IMR-90 (cell line): ENCODE data around the gene ELL. TPM values are rescaled to one million over a fixed set of nuclear protein-coding genes. Genes with fewer than 3 reads are reported as not detected.
"Not testable (repeated sequence)": the region's sequence is repeated elsewhere in the genome, so short reads cannot be mapped to it uniquely, and the experiment has no call there.

Source experiments
- ATAC-seq: fragments of 200-7000 bp; cut with Tn5 transposase; 2 replicates; pipeline ENCODE4 v1.9.1; 2020; ENCODE audit warnings: low read depth, mild to moderate bottlenecking, moderate library complexity
- BruUV-seq: library from RNA; stranded (reverse); fragments of 400-500 nt; replicated peaks from 2 replicates; lab custom pipeline; 2021; lab: Mats Ljungman, UMichigan
- CTCF ChIA-PET: fragments of 300-600 bp; formaldehyde crosslinking; extraction: SDS; loops from one replicate; lab custom pipeline; 2021; ENCODE audit warnings: antibody characterized with exemption; lab: Yijun Ruan, JAX
- POLR2A ChIA-PET: fragments of 300-600 bp; sonication (Branson Sonifier 250); formaldehyde crosslinking; loops from one replicate; lab custom pipeline; 2022; ENCODE audit warnings: antibody characterized with exemption; ENCODE audit not compliant: unreplicated experiment; lab: Charles Lee
- DNase-seq: peaks from one replicate; pipeline ENCODE4 v3.0.0; 2013
- H2AFZ ChIP-seq: replicated peaks from 2 replicates; pipeline ENCODE3; 2013; ENCODE audit warnings: low read length, mild to moderate bottlenecking; ENCODE audit not compliant: poor library complexity
- H2AK5ac ChIP-seq: 2 replicates; pipeline ENCODE4 v1.6.1; 2013; ENCODE audit warnings: low read depth, low read length, inconsistent platforms
- H2AK9ac ChIP-seq: replicated peaks from 2 replicates; pipeline ENCODE3; 2013; ENCODE audit warnings: mild to moderate bottlenecking, low read depth, low read length, moderate library complexity; ENCODE audit not compliant: poor library complexity
- H2BK120ac ChIP-seq: 2 replicates; pipeline ENCODE4 v1.6.1; 2013; ENCODE audit warnings: low read depth, low read length, inconsistent platforms
- H2BK15ac ChIP-seq: 3 replicates; pipeline ENCODE4 v1.6.1; 2013; ENCODE audit warnings: low read depth, low read length, inconsistent platforms
- H2BK20ac ChIP-seq: 2 replicates; pipeline ENCODE4 v1.6.1; 2013; ENCODE audit warnings: low read depth, mild to moderate bottlenecking, inconsistent platforms, low read length, moderate library complexity
- H2BK5ac ChIP-seq: 2 replicates; pipeline ENCODE4 v1.6.1; 2013; ENCODE audit warnings: mild to moderate bottlenecking, low read depth, low read length, inconsistent platforms; ENCODE audit not compliant: poor library complexity, severe bottlenecking
- H3K14ac ChIP-seq: replicated peaks from 2 replicates; pipeline ENCODE4 v1.6.1; 2013; ENCODE audit warnings: low read depth, low read length, inconsistent platforms
- H3K18ac ChIP-seq: 2 replicates; pipeline ENCODE4 v1.6.1; 2013; ENCODE audit warnings: low read depth, low read length, control low read depth
- H3K23ac ChIP-seq: 2 replicates; pipeline ENCODE4 v1.6.1; 2013; ENCODE audit warnings: low read depth, low read length, inconsistent platforms
- H3K27ac ChIP-seq: 2 replicates; pipeline ENCODE4 v1.5.1; 2013; ENCODE audit warnings: mild to moderate bottlenecking, control low read depth, low read length; ENCODE audit not compliant: insufficient read depth
- H3K27me3 ChIP-seq: 2 replicates; pipeline ENCODE4 v1.6.1; 2013; ENCODE audit warnings: low read length; ENCODE audit not compliant: control insufficient read depth, insufficient read depth
- H3K36me3 ChIP-seq: 2 replicates; pipeline ENCODE4 v1.6.1; 2013; ENCODE audit warnings: low read length, mixed read lengths; ENCODE audit not compliant: control insufficient read depth, insufficient read depth
- H3K4ac ChIP-seq: 2 replicates; pipeline ENCODE4 v1.6.1; 2013; ENCODE audit warnings: low read depth, low read length, inconsistent platforms
- H3K4me1 ChIP-seq: 2 replicates; pipeline ENCODE4 v1.6.1; 2013; ENCODE audit warnings: low read length, mixed read lengths; ENCODE audit not compliant: control insufficient read depth, insufficient read depth
- H3K4me2 ChIP-seq: 2 replicates; pipeline ENCODE4 v1.6.1; 2013; ENCODE audit warnings: low read depth, mild to moderate bottlenecking, control low read depth, low read length, moderate library complexity
- H3K4me3 ChIP-seq: 2 replicates; pipeline ENCODE4 v1.5.1; 2013; ENCODE audit warnings: low read depth, mild to moderate bottlenecking, control low read depth, low read length, moderate library complexity; ENCODE audit not compliant: insufficient read depth
- H3K56ac ChIP-seq: 2 replicates; pipeline ENCODE4 v1.6.1; 2013; ENCODE audit warnings: low read length, inconsistent platforms; ENCODE audit not compliant: insufficient read depth; ENCODE audit errors: extremely low read depth
- H3K79me1 ChIP-seq, 2 experiments: 2 replicates each; pipeline ENCODE4 v1.6.1; 2013; ENCODE audit warnings: low read length in 2 of 2, inconsistent platforms in 1 of 2, low read depth in 1 of 2
- H3K9ac ChIP-seq: 2 replicates; pipeline ENCODE4 v1.6.1; 2013; ENCODE audit warnings: low read depth, low read length, control low read depth
- H3K9me1 ChIP-seq: 2 replicates; pipeline ENCODE4 v1.6.1; 2013; ENCODE audit warnings: low read length, inconsistent platforms; ENCODE audit not compliant: insufficient read depth
- H3K9me3 ChIP-seq: 2 replicates; pipeline ENCODE4 v1.6.1; 2013; ENCODE audit warnings: low read length; ENCODE audit not compliant: control insufficient read depth, insufficient read depth
- H4K20me1 ChIP-seq: 2 replicates; pipeline ENCODE4 v1.6.1; 2013; ENCODE audit warnings: low read length, inconsistent platforms; ENCODE audit not compliant: insufficient read depth
- H4K5ac ChIP-seq: 2 replicates; pipeline ENCODE4 v1.6.1; 2013; ENCODE audit warnings: mild to moderate bottlenecking, low read depth, low read length, control low read depth
- H4K8ac ChIP-seq, 2 experiments: 2 replicates each; pipeline ENCODE4 v1.6.1; 2013; ENCODE audit warnings: low read depth in 2 of 2, low read length in 2 of 2, control low read depth in 1 of 2, inconsistent platforms in 1 of 2
- H4K91ac ChIP-seq: 2 replicates; pipeline ENCODE4 v1.6.1; 2013; ENCODE audit warnings: low read depth, low read length, inconsistent platforms; ENCODE audit not compliant: insufficient read depth
- WGBS, 2 experiments: methylation state at CpG; one replicate each; pipeline versions ENCODE4 v1.1.5 to v1.1.7; 2013; ENCODE audit warnings: missing lambda C conversion rate in 2 of 2; ENCODE audit not compliant: insufficient read length in 1 of 2; ENCODE audit errors: extremely low coverage in 2 of 2; 5-methylcytosine and 5-hydroxymethylcytosine counted together
- dilution Hi-C: fragments of 300-500 bp; cut with HindIII; formaldehyde crosslinking; loops from one replicate; pipeline ENCODE4 v1.14.3; 2018; ENCODE audit warnings: low sequenced_read_pairs; ENCODE audit not compliant: unreplicated experiment
- in situ Hi-C: fragments of 300-500 bp; cut with MboI; formaldehyde crosslinking; loops from 3 replicates; pipeline ENCODE4 v1.14.3; 2019; ENCODE audit warnings: low sequenced_read_pairs, inconsistent platforms, mixed read lengths
- intact Hi-C: fragments of 100-400 bp; cut with micrococcal nuclease; formaldehyde crosslinking; loops from 2 replicates; pipeline ENCODE4 v1.10.0; 2022
- polyA plus RNA-seq, 3 experiments: library from polyadenylated mRNA; depleted of rRNA; stranded (reverse); fragments of >200 nt; gene quantifications; 2 replicates each; pipeline ENCODE4 v1.2.3, GENCODE V29; 2012; ENCODE audit warnings: low replicate concordance in 1 of 3
- total RNA-seq: library from RNA; depleted of rRNA; stranded (reverse); fragments of >200 nt; gene quantifications from 2 replicates; pipeline ENCODE4 v1.2.3, GENCODE V29; 2012

Gene ELL
- total and polyA plus RNA-seq, 2 of the 4 experiments (the other 2 are of a cell fraction), result 6.3 to 13.1 TPM

GRCh38 chr19:18522862-18523440 is 1.1 kb upstream of the ELL start:
- H3K9me3 ChIP-seq, H3K4me2 ChIP-seq, H3K27me3 ChIP-seq, H3K9me1 ChIP-seq, DNase-seq, H3K23ac ChIP-seq, H4K91ac ChIP-seq, H3K4me3 ChIP-seq, H2BK15ac ChIP-seq, H3K4me1 ChIP-seq, in situ Hi-C loops, BruUV-seq, H3K18ac ChIP-seq, ATAC-seq, H3K56ac ChIP-seq, H2BK20ac ChIP-seq, H2AK9ac ChIP-seq, H3K36me3 ChIP-seq, dilution Hi-C loops: not testable (repeated sequence)
- Histone ChIP-seq H4K8ac (peak overlapping the region; percentile 13 to 83; a peak in 3 of 4 replicates), H2AK5ac (0 out of 2 replicates have a peak overlapping the region, but pooled peaks have one; percentile 59), H3K9ac (peak overlapping the region; percentile 16; the same call in 1 of the 2 replicates), H2BK5ac (peak overlapping the region; percentile 47), H2BK120ac (0 out of 2 replicates have a peak overlapping the region, but pooled peaks have one; percentile 0), H3K79me1 (peaks cover 0 to 29% of the 10 kb centered on the region in 2 experiments; a peak in 2 of 4 replicates), H3K27ac (peak overlapping the region; percentile 34; the same call in 1 of the 2 replicates), H4K5ac (peak overlapping the region; percentile 29), H3K14ac (peak overlapping the region; percentile 44), H3K4ac (peak overlapping the region; percentile 2), H4K20me1 (peaks cover 27% of the 10 kb centered on the region), H2AFZ (peak overlapping the region; percentile 76)
- ChIA-PET CTCF (interaction anchor here (0.6 kb wide), 1 partner anchor 43 kb away, joined by 3 read pairs; no protein-coding TSS in a partner anchor), POLR2A (interaction anchor here (0.6 kb wide), 1 partner anchor 37 kb away, joined by 3 read pairs; no protein-coding TSS in a partner anchor)
- intact Hi-C loops, result loop anchor here (1.0 kb wide), 1 partner anchor 34 kb away; the partner anchor contains the start of gene KXD1
- 67% methylated on average over 7 of the region's 19 CpGs; no CpG with 5 or more reads in 1 of the 2 experiments for WGBS, 2 experiments
